Neural cell (in vitro differentiated cells): Measurements from ENCODE around the gene TADA2A. TPM values are rescaled to one million over a fixed set of nuclear protein-coding genes. Genes with fewer than 3 reads are reported as not detected.

Experiments used
- H2AFZ ChIP-seq: fragments of 200-600, 300-800 bp; sonication (generic), shearing (Covaris generic); 2 replicates; pipeline ENCODE4 v1.6.0; 2014; ENCODE audit warnings: low read depth, mild to moderate bottlenecking, antibody characterized with exemption, low read length, moderate library complexity
- H3F3A ChIP-seq: fragments of 200-600 bp; shearing (Covaris generic); 2 replicates; pipeline ENCODE4 v1.6.1; 2016; ENCODE audit warnings: mild to moderate bottlenecking, moderate library complexity, mixed read lengths, antibody characterized with exemption, low read length; ENCODE audit not compliant: insufficient read depth, poor library complexity, severe bottlenecking
- H3K27ac ChIP-seq: fragments of 200-600, 300-800 bp; sonication (generic), shearing (Covaris generic); 2 replicates; pipeline ENCODE4 v1.5.1; 2014; ENCODE audit warnings: mild to moderate bottlenecking, low read length, moderate library complexity
- H3K27me3 ChIP-seq: fragments of 300-800, 200-600 bp; sonication (generic), shearing (Covaris generic); 2 replicates; pipeline ENCODE4 v1.6.0; 2014; ENCODE audit warnings: mild to moderate bottlenecking, low read depth, low read length, moderate library complexity; ENCODE audit not compliant: insufficient read depth
- H3K36me3 ChIP-seq: fragments of 300-800, 200-600 bp; sonication (generic), shearing (Covaris generic); 2 replicates; pipeline ENCODE4 v1.5.1; 2014; ENCODE audit warnings: mild to moderate bottlenecking, antibody characterized with exemption, low read length, moderate library complexity; ENCODE audit not compliant: insufficient read depth
- H3K4me2 ChIP-seq: fragments of 300-800, 200-600 bp; sonication (generic), shearing (Covaris generic); 2 replicates; pipeline ENCODE4 v1.6.0; 2014; ENCODE audit warnings: mild to moderate bottlenecking, low read length
- H3K4me3 ChIP-seq: fragments of 300-800, 200-600 bp; sonication (generic), shearing (Covaris generic); 2 replicates; pipeline ENCODE4 v1.5.1; 2014; ENCODE audit warnings: mild to moderate bottlenecking, low read length, moderate library complexity
- H3K79me2 ChIP-seq: fragments of 200-600 bp; shearing (Covaris generic); replicated peaks from 2 replicates; pipeline ENCODE4 v1.6.0; 2014; ENCODE audit warnings: mild to moderate bottlenecking, low read length, moderate library complexity; ENCODE audit not compliant: insufficient read depth
- H3K9ac ChIP-seq: fragments of 300-800, 200-600 bp; sonication (generic), shearing (Covaris generic); 2 replicates; pipeline ENCODE4 v1.6.1; 2016; ENCODE audit warnings: mild to moderate bottlenecking, low read length, mixed read lengths
- H3K9me2 ChIP-seq: fragments of 200-600 bp; shearing (Covaris generic); 2 replicates; pipeline ENCODE4 v1.6.1; 2016; ENCODE audit warnings: mild to moderate bottlenecking, low read length, mixed read lengths; ENCODE audit not compliant: insufficient read depth
- H3K9me3 ChIP-seq: fragments of 200-600, 300-800 bp; sonication (generic), shearing (Covaris generic); 2 replicates; pipeline ENCODE4 v1.6.1; 2016; ENCODE audit warnings: mild to moderate bottlenecking, mixed run types, low read length, moderate library complexity, mixed read lengths
- H4K20me1 ChIP-seq: fragments of 200-600 bp; shearing (Covaris generic); 2 replicates; pipeline ENCODE4 v1.6.1; 2016; ENCODE audit warnings: mild to moderate bottlenecking, mixed run types; ENCODE audit not compliant: insufficient read depth
- EZH2 ChIP-seq: fragments of 200-600, 300-800 bp; shearing (Covaris generic), sonication (generic); IDR thresholded peaks from 2 replicates; pipeline ENCODE4 v1.6.1; 2014; ENCODE audit warnings: antibody characterized with exemption, low read length, borderline replicate concordance, mild to moderate bottlenecking; ENCODE audit not compliant: insufficient read depth, poor library complexity, severe bottlenecking
- MXI1 ChIP-seq: fragments of 450-650 bp; conservative IDR thresholded peaks from 2 replicates; pipeline ENCODE4 v1.6.1; 2014; ENCODE audit warnings: antibody characterized with exemption, mild to moderate bottlenecking; ENCODE audit not compliant: poor library complexity, severe bottlenecking
- POLR2AphosphoS5 ChIP-seq: IDR thresholded peaks from 2 replicates; pipeline ENCODE4 v1.6.1; 2012
- RAD21 ChIP-seq: fragments of 450-650 bp; conservative IDR thresholded peaks from 2 replicates; pipeline ENCODE4 v1.6.1; 2014; ENCODE audit warnings: antibody characterized with exemption, mild to moderate bottlenecking, moderate library complexity
- SMC3 ChIP-seq: fragments of 450-650 bp; conservative IDR thresholded peaks from 2 replicates; pipeline ENCODE4 v1.6.1; 2014; ENCODE audit warnings: antibody characterized with exemption, mild to moderate bottlenecking, moderate library complexity; ENCODE audit not compliant: poor library complexity
- polyA plus RNA-seq: library from polyadenylated mRNA; depleted of rRNA; stranded (reverse); fragments of >200 nt; gene quantifications from 2 replicates; pipeline ENCODE4 v1.2.3, GENCODE V29; 2014
- TF ChIP-seq, protein P1 (sequence below): IDR thresholded peaks from 2 replicates; pipeline ENCODE4 v1.6.1; 2012; ENCODE audit warnings: borderline replicate concordance
- TF ChIP-seq, protein P2 (sequence below): fragments of 450-650 bp; IDR thresholded peaks from 2 replicates; pipeline ENCODE4 v1.5.1; 2014; ENCODE audit warnings: antibody characterized with exemption, mild to moderate bottlenecking, moderate library complexity; ENCODE audit not compliant: poor library complexity, severe bottlenecking

Gene TADA2A
- polyA plus RNA-seq, 1 donor from 2014 or later = 23.5 TPM

DNA sequence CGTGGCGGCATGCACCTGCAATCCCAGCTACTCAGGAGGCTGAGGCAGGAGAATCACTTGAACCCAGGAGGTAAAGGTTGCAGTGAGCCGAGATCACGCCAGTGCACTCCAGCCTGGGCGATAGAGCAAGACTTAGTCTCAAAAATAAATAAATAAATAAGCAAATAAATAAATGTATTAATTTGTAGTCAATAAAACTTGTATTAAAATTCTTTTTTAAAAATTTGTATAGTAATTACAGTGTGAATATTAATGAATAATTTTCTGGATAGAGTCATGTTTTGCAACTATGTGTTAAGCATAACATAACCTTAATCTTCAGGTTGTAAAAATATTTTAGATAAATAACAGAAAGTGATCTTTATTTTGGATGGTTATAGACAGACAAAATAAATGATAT is 55.8 kb downstream of the TADA2A start:
- H2AFZ ChIP-seq = no peak overlapping the region
- no peak overlapping the region for H3K27ac ChIP-seq
- H3K79me2 ChIP-seq = no peaks in the 10 kb centered on the region
- no peak overlapping the region for H3K9ac ChIP-seq
- H3F3A ChIP-seq = no peaks in the 10 kb centered on the region
- no peak overlapping the region for H3K4me3 ChIP-seq
- no peaks in the 10 kb centered on the region for H3K9me3 ChIP-seq
- H3K27me3 ChIP-seq = no peaks in the 10 kb centered on the region
- no peak for TF ChIP-seq POLR2AphosphoS5
- H3K9me2 ChIP-seq = no peaks in the 10 kb centered on the region
- no peak overlapping the region for H3K4me2 ChIP-seq
- peaks cover 4% of the 10 kb centered on the region for H3K36me3 ChIP-seq
- H4K20me1 ChIP-seq = no peaks in the 10 kb centered on the region

DNA sequence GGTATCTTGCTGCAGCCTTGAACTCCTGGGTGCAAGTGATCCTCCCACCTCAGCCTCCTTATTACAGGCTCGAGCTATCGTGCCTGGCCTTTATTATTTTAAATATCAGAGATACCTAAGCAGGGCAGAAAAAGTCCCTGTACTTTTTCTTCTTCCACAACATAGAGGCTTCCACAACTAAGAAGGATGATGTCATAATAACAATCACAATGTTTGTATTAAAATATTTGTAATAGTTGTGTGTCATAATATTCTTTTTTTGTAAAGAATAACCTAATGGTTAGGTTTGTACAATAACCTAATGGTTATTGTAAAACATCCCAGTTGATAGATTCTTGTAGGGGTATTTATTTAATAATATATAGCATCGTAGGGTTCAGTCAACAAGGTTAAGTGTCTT is 56.4 kb downstream of the TADA2A start:
- Histone ChIP-seq H3K79me2 (no peaks in the 10 kb centered on the region), H3K36me3 (peaks cover 4% of the 10 kb centered on the region), H3F3A (no peaks in the 10 kb centered on the region)

DNA sequence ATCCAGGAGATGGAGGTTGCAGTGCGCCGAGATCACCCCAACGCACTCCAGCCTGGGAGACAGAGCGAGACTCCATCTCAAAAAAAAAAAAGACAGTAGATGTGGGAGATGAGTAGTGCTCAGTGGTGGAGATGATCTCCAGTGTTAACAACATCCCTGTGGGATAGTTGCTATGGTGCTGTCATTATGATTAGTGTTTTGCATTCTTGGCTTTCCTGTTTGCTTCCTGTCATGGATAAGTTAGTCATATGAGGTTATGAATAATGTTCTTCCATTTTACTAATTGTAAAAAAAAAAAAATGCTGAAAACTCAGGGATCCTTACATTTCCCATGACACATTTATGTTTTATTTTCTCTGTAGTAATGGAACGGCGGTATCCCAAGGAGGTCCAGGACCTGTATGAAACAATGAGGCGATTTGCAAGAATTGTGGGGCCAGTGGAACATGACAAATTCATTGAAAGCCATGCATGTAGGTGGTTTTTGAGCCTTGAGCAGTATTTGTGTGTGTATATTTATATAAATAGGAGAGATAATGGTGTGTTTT is 58.5 kb downstream of the TADA2A start:
- Histone ChIP-seq H3K9ac (no peak overlapping the region), H3K4me3 (no peak overlapping the region), H3K9me3 (no peaks in the 10 kb centered on the region), H3K36me3 (peaks cover 4% of the 10 kb centered on the region), H2AFZ (no peak overlapping the region), H3F3A (no peaks in the 10 kb centered on the region), H3K4me2 (no peak overlapping the region), H3K79me2 (no peaks in the 10 kb centered on the region), H3K27me3 (no peaks in the 10 kb centered on the region), H3K9me2 (no peaks in the 10 kb centered on the region), H4K20me1 (no peaks in the 10 kb centered on the region), H3K27ac (no peak overlapping the region)
- TF ChIP-seq, protein P1, sequence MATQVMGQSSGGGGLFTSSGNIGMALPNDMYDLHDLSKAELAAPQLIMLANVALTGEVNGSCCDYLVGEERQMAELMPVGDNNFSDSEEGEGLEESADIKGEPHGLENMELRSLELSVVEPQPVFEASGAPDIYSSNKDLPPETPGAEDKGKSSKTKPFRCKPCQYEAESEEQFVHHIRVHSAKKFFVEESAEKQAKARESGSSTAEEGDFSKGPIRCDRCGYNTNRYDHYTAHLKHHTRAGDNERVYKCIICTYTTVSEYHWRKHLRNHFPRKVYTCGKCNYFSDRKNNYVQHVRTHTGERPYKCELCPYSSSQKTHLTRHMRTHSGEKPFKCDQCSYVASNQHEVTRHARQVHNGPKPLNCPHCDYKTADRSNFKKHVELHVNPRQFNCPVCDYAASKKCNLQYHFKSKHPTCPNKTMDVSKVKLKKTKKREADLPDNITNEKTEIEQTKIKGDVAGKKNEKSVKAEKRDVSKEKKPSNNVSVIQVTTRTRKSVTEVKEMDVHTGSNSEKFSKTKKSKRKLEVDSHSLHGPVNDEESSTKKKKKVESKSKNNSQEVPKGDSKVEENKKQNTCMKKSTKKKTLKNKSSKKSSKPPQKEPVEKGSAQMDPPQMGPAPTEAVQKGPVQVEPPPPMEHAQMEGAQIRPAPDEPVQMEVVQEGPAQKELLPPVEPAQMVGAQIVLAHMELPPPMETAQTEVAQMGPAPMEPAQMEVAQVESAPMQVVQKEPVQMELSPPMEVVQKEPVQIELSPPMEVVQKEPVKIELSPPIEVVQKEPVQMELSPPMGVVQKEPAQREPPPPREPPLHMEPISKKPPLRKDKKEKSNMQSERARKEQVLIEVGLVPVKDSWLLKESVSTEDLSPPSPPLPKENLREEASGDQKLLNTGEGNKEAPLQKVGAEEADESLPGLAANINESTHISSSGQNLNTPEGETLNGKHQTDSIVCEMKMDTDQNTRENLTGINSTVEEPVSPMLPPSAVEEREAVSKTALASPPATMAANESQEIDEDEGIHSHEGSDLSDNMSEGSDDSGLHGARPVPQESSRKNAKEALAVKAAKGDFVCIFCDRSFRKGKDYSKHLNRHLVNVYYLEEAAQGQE = no peak
- TF ChIP-seq POLR2AphosphoS5 (no peak), SMC3 (no peak), EZH2 (no peak), RAD21 (no peak), MXI1 (no peak)
- TF ChIP-seq, protein P2, sequence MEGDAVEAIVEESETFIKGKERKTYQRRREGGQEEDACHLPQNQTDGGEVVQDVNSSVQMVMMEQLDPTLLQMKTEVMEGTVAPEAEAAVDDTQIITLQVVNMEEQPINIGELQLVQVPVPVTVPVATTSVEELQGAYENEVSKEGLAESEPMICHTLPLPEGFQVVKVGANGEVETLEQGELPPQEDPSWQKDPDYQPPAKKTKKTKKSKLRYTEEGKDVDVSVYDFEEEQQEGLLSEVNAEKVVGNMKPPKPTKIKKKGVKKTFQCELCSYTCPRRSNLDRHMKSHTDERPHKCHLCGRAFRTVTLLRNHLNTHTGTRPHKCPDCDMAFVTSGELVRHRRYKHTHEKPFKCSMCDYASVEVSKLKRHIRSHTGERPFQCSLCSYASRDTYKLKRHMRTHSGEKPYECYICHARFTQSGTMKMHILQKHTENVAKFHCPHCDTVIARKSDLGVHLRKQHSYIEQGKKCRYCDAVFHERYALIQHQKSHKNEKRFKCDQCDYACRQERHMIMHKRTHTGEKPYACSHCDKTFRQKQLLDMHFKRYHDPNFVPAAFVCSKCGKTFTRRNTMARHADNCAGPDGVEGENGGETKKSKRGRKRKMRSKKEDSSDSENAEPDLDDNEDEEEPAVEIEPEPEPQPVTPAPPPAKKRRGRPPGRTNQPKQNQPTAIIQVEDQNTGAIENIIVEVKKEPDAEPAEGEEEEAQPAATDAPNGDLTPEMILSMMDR = no peak

More for the DNA sequence above, 56.4 kb downstream of the TADA2A start:
- no peak overlapping the region for H2AFZ ChIP-seq
- no peaks in the 10 kb centered on the region for H3K9me3 ChIP-seq
- no peak overlapping the region for H3K4me2 ChIP-seq
- no peaks in the 10 kb centered on the region for H4K20me1 ChIP-seq
- no peaks in the 10 kb centered on the region for H3K9me2 ChIP-seq
- no peaks in the 10 kb centered on the region for H3K27me3 ChIP-seq
- TF ChIP-seq POLR2AphosphoS5 = no peak
- H3K9ac ChIP-seq = no peak overlapping the region
- H3K27ac ChIP-seq = no peak overlapping the region
- H3K4me3 ChIP-seq = no peak overlapping the region
